Stimulated activated CD8-positive, alpha-beta memory T cell treated with anti-CD3 and anti-CD28 coated beads, Interleukin-2, amount 100 ng/mL, for 1 hour (primary cell): Measurements from ENCODE around the gene DNAJB4.
"Not testable (repeated sequence)": the region's sequence is repeated elsewhere in the genome, so short reads cannot be mapped to it uniquely, and the experiment has no call there.

Source experiments
- DNase-seq, 2 donors: peaks; one replicate each; pipeline ENCODE4 v3.0.0-alpha.2; 2020; ENCODE audit warnings: low read depth in 2 of 2

Gene DNAJB4

GRCh38 chr1:78004719-78005447 is at the start of gene DNAJB4:
Gene DNAJB4, plus strand, starts transcription at chr1:78004939. Its CDS starts 172 bp downstream, at chr1:78005111.
- peak; percentile 9 to 23 for DNase-seq

GRCh38 chr1:77955709-77956108 is 49.0 kb upstream of the DNAJB4 start:
- DNase-seq, result no peak

DNA sequence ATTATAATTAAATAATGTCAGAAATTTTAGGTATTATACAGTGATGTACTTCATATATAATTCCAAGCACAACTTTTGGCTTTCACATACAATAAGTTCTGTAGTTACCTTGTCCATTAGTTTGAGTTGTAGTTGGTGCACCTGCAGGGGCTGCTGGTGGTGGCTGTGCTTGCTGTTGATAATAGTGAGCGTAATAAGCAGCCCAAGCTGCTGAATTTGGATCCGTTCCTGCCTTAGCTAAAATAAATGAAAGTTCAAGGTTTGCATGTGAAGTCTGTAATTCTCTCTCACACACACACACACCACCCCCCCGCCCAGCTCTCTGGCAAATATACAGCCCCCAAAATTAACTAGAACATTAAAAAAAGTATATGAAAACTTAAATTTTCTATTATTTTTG is 48.3 kb upstream of the DNAJB4 start:
- no peak for DNase-seq

- DNase-seq, result no peak
Measured at GRCh38 chr1:77958391-77958790, 46.3 kb upstream of the DNAJB4 start.

- DNase-seq, result no peak
Measured at GRCh38 chr1:77958850-77959249, 45.9 kb upstream of the DNAJB4 start.

GRCh38 chr1:77961392-77961791 is 43.3 kb upstream of the DNAJB4 start:
- DNase-seq, result no peak

DNA sequence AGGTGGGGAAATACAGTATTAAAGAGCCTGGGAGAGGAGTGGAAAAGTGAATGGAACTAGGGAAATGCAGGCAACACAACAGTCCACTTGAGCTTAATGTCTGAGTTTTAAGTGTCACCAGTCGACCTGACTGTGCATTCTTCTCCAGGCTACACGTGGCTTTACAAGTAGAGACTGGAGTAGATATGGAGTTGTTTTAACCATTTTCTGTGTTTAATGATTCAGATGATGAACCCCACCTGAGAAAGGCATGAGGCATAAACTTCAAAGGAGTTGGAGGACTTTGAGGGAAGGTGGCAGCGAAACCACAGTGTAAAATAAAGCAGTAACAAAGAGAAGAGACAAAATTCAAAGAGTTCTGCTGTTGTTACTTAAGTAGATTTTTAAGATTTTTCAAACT is 38.4 kb upstream of the DNAJB4 start:
- no peak for DNase-seq

DNA sequence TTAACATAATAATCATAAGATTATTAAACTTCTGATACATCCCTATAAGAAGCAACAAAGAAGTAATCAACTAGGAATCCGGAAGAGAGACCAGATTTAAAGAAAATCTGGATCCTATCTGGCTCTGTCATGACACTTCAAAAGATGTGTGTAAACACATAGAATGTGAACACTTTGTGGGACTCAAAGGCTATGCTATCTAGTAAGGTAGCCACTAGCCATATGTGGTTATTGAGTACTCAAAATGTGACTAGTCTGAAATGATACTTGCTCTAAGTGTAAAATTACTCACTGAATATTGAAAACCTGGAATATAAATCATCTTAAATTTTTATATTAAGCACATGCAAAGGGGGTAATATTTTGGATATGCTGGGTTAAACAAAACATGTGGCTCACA is 34.5 kb upstream of the DNAJB4 start:
- DNase-seq, result no peak

DNA sequence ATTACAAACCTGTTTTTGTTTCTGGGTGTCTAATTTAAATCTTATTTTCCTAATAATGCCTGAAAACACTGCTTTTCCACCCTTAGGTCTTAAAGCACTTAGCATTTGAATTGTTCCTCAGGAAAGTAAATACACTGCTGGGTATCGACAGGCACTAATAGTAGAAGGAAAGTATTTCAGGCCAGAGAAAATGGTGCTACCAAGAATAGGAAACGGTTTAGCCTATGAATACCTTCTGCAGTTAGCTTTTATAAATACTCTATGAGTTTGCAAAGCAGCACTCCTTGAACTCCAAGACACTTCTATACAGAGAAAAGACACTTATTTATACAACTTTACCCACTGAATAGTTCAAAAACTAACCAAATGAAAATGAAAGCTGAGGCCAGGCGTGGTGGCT is 32.7 kb upstream of the DNAJB4 start:
- DNase-seq, result no peak

GRCh38 chr1:77975386-77975785 is 29.4 kb upstream of the DNAJB4 start:
- no peak for DNase-seq

- DNase-seq, result no peak
Measured at GRCh38 chr1:77975907-77976306, 28.8 kb upstream of the DNAJB4 start.

GRCh38 chr1:77976433-77977076 is 28.2 kb upstream of the DNAJB4 start:
- DNase-seq, result no peak

GRCh38 chr1:77977989-77978292 is 26.8 kb upstream of the DNAJB4 start:
- no peak for DNase-seq

DNA sequence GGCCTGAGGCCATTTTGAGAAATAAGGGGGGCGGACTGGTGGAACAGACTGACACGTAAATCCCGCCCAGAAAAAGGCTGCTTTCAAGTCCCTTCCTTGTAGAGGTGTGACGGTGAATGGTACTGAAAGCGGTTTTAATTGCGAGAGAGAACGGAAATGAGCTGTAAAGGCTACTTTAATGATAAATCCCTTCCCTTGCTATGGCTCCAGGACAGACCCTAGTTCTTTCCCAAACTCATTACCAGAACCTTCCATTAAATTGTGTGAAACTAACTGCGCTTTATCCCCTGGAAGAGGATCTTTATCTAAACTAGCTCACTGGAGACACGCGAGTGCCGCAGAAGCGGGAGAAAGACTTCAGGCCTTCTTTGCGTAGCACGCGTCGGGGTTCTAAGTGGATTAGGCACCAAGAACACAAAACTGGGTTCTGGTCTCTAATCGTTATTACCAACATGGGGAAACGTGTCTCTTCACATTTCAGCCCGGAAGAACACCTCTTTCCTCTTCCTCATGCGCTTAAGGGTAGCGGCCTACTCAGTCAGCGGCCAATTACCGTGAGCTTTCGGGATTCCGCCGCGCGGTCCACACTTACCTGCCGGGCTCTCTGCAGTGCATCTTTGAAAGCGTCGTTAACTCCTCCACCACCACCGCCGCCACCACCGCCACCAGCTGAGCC is 26.3 kb upstream of the DNAJB4 start:
- peak; percentile 38 to 58 for DNase-seq

- peak; percentile 86 to 89 for DNase-seq
Measured at GRCh38 chr1:77978969-77979876, 25.5 kb upstream of the DNAJB4 start, which contains the start of gene FUBP1. Gene FUBP1, minus strand, starts transcription at chr1:77979072. Its CDS starts 68 bp downstream, at chr1:77979004.

- DNase-seq, result not testable (repeated sequence)
Measured at GRCh38 chr1:77983352-77983996, 21.3 kb upstream of the DNAJB4 start.

- DNase-seq, result no peak
Measured at GRCh38 chr1:77983997-77984355, 20.8 kb upstream of the DNAJB4 start.

DNA sequence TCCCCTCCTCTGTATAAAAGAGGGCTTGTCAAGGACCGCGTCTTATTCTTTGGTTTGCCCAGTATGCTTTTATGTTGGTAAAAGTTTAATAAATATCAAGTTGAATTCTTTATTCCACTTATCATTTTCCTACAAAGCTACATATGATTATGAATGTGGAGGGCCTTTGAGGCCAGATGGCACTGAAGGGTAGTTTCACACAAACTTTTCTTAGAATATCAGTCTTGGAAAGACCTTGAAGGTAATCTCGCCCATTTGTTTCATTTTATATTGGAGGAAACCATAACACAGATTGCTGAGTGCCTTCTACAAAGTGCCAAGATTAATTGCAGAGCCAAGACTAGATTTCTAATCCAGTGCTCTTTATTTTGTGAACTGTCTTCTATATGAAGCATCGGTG is 20.1 kb upstream of the DNAJB4 start:
- no peak for DNase-seq

DNA sequence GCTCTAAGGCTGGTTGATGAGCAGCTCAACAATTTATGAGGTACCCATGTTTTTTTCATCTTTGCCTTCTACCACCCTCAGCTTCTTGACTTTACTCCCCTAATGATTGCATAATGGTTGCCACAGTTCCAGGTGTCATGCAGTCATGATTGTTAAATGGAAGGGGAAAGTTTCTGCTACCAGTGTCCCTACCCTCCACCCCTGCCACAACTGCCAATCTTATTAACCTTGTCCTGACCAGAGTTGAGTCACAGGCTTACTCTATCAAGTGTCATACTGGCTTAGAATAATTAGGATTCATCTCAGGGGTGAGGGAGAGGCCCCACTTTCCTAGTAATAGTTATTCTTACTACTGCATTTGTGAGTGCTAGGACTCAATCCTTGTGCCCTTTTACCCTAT is 17.9 kb upstream of the DNAJB4 start:
- DNase-seq, result no peak

DNA sequence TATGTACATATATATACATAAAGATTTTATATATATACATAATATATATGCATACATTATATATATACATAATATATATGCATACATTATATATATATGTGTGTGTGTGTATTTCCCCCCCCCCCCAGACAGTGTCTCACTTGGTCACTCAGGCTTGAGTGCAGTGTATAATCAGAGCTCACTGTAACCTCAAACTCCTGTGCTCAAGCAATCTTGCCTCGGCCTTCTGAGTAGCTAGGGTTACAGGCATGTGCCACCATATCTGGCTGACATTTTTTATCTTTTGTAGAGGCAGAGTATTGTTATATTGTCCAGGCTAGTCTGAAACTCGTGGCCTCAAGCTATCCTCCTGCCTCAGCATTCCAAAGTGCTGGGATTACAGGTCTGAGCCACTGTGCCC is 16.8 kb upstream of the DNAJB4 start:
- DNase-seq, result no peak

GRCh38 chr1:77989744-77990143 is 15.0 kb upstream of the DNAJB4 start:
- no peak for DNase-seq
